ENCODE results near the gene C16orf89.
"Not testable (repeated sequence)": the region's sequence is repeated elsewhere in the genome, so short reads cannot be mapped to it uniquely, and the experiment has no call there.

C16orf89 gene, protein sequence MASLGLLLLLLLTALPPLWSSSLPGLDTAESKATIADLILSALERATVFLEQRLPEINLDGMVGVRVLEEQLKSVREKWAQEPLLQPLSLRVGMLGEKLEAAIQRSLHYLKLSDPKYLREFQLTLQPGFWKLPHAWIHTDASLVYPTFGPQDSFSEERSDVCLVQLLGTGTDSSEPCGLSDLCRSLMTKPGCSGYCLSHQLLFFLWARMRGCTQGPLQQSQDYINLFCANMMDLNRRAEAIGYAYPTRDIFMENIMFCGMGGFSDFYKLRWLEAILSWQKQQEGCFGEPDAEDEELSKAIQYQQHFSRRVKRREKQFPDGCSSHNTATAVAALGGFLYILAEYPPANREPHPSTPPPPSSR

DNA sequence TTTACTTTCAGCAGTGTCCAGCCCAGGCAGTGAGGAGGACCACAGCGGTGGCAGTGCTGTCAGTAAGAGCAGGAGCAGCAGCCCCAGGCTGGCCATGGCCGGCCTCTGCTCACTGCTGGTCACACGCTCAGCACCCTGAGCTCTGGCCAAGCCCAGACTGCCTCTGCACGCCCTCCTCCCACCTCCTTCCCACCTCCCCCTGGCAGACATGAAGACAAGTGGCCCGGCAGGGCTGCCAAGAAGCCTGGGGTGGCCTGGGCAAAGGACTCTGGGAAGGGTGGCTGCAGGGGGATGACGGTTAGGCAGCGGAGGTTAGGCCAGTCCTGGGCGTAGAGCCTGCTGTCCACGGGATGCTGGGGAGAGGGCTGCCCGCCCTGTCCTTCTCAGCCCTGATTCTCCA is at the start of gene C16orf89:
Gene C16orf89 (minus strand): TSS at position 144 of the 400 bp plus-strand sequence. CDS start 48 bp downstream, at position 96.
- DNase-seq: no peak

DNA sequence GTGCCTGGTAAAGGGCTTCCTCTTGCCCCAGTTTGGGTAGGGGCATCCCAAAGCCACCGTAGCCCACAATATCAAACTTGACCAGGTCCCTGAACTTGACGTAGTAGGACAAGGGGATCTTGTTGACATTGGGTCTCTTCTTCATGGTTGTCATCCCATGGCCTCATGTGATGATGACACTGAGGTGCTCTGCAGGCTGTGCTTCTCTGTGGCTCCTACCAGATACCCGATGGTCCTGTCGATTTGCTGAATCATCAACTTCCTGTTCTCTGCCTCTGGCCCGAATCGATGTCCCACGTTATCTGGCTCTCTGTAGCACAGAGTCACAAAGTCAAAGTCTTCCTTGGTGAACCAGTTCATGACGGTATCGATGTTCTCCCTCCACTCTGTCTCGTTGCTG is 45.2 kb upstream of the C16orf89 start:
- not testable (repeated sequence) for DNase-seq

DNA sequence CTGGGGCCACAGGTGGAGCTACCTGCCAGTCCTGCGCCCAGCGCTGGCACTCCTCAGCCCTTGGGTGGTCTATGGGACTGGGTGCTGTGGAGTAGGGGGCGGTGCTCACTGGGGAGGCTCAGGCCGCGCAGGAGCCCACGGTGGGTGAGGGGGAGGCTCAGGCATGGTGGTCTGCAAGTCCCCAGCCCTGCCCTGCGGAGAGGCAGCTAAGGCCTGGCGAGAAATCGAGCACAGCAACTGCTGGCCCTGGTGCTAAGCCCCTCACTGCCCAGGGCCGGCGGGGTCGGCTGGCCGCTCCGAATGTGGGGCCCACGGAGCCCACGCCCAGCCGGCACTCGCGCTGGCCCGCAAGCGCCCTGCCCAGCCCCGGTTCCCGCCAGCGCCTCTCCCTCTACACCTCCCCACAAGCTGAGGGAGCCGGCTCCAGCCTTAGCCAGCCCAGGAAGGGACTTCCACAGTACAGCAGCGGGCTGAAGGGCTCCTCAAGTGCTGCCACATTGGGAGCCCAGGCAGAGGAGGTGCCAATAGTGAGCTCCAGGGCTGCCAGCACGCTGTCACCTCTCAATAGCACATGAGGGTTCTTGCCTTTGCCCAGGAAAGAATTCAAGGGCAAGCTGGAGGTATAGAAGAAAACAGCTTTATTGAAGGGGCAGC is 42.9 kb upstream of the C16orf89 start:
- no peak for DNase-seq

DNA sequence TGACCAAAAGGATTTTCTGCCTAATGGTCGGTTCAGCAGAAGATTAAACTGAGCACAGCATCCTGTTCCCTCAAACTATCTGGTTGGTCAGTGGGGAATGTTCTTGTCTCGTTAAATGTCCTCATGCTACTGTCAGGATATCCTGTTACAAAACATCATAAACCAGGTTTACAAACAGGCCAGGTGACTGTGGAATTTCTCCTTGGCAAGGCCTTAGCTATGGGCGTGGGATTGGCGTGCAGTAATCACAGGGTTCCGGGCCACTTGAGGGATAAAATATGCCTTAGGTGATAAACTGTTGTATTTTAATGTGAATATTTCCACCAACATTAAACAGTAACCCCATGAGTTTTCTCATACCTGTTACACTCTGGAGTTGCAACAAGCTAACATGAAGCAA is 39.3 kb upstream of the C16orf89 start:
- DNase-seq: not testable (repeated sequence)

DNA sequence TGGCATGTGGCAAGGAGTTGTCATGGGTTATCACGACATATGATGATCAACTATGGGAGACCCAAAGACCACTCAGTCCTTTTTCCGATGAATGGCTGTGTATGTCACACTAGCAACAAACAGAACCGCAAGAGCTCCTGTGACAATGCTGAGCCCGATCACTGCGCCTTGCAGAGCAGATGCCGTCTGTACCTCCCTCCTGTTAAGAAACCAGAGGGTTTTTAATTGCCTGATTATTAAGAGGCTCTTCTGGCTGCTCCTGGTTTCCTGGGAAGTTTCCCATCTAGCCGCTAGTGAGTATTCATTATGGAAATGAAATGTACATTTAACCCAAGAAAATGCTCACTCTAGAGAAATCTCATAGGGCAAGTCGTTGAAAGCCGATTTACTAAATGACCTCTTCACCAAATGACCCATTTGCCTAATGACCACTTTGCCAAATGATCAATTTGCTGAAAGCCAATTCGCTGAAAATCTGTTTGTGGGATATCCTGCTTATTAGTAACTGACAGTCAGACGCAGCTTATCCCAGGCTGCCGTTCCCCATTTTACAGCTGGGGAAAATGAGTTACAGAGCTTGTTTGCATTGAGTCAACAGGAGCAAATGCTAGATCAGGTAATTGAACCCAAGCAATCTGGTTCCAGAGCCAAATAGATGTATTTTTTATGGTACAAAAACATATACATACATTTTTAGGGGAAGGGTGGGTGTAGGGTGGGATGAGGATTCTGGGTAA is 37.7 kb upstream of the C16orf89 start:
- not testable (repeated sequence) for DNase-seq

DNA sequence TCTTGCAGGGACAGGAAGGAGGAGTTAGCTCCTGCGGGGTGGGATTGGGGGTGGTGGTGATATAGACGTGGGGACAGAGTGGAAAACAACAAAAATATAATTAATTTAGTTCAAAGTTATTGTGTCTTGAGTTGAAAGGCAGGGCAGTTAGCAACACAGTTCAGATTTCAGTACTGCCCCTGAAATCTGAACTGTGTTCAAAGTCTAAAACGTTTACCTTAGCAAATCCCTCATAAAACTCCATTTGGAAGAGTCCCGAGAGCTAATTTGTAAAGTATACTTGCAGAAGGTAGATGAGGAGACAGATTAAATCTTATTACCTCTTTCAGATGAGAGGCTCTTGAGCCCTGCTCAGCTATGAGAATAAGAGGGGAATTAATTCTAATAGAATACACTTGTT is 33.4 kb upstream of the C16orf89 start:
- not testable (repeated sequence) for DNase-seq

DNA sequence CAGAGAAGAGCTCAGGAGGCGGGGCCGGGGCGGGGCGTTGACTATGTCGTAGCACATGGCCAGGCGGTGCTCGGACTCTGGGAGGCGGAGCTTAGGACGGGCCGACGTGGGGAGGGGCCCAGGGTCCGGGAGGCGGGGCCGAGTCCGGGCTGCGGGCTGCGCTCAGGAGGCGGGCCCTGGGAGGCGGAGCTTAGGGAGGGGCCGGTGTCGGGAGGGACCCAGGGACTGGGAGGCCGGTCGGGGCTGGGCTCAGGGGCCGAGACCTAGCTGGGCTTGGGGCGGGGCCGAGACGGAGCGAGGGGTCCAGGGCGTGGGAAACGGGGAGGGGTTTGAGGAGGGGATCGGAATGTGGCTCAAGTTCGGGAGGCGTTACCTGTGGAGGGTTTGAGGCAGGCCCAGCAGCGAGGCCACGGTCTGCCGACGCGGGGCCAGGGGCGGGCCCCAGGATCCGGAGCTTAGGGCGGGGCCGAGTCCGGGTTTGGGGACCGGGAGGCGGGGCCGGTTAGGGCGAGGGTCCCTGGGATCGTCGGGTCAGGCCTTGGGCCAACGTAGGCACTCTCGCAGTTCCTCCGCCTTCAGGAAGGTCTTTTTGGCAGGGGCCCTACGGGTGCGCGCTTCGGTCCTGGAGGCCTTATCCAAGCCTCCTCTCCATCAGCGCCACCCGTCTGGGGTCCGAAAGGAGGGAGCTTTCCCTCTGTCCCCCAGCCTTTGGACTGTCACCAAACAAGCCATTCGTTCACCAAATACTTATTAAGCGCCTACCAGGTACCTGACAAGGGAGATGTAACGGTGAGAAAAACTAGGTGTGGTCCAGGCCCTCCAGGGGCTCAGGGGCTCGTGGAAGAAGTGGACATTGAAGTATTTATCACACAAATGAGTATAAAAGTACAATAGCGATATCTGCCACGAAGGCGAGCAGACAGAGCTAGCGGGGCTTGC is 32.7 kb upstream of the C16orf89 start:
- DNase-seq: peak; percentile 79

DNA sequence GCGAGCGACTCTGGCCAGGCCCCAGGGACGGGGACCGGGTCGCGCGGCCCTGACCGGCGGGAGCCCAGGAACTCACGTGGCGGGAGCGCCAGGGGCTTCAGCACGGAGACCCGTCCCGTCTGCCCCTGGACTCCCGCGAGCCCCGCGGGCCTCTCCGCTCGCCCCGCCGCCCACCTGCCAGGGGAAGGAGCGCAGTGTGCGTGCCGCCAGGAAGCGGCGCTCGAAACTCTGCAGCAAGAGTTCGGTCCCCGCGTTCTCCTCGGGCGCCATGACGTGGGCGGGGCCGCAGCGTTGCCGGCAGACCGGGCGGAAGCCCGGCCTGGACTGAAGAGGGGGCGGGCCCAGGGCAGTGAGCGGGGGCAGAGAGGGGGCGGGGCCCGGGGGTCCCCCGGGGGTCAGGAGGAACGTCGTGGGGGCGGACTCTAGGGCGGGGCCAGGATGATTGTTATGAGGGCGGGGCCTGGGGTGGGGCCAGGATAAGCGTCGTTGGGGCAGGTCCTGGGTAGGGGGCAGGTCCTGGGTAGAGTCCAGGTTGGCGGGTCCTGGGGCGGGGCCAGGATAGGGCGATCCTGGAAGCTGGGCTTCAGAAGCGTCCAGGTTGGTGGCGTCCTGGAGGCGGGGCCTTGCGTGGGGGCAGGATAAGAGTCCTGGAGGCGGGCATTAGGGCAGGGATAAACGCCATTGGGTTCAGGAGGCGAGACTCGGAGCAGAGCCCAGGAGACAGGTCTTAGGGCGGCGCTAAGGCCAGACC is 31.9 kb upstream of the C16orf89 start, which contains the start of gene EEF2KMT:
Gene EEF2KMT (minus strand): TSS at position 326 of the 751 bp plus-strand sequence. CDS start 56 bp downstream, at position 270.
- DNase-seq: peak; percentile 96

DNA sequence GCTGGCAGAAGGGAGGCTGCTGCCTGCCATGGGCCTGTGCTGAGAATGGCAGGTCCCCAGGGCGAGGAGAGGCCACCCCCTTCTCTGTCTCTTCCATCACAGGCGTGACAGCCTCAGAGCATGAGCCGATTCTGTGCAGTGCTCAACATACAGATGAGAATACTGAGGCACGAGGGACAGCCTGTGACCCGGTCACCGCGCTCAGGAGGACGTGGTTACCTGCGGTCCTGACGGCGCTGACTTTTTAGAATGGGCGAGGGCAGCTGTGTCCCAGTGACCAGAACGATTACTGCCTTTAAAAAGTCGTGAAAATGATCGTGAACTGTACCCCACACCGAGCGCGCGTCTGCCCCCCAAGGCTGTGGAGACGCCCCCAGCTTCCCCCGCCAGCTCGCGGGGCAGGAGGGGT is 31.3 kb upstream of the C16orf89 start:
- peak; percentile 52 for DNase-seq

DNA sequence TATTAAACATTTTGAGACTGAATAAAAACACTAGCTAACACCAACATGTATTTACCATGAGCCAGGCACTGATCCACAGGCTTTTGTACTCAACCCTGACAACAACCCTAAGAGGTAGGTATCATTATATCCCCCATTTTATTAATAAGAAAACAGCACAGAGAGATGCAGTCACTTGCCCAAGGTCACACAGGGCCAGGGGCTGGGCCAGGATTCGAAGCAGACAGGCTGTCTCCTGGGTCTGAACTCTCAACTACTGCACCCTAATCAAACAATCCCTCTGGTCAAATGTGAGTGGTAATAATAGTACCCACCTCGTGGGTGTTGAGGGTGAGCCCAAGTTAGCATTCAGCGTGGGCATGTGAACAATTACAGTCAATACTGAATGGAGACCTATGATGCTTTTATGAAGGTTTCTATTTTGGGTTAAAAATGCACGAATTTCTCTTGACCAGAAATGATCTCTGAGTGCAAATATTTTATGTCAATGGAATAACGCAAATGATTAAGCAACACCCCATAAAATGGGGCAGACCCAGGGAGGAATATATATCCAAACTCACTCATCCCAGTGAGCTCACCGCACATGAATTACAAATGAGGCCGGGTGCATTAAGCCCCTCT is 30.8 kb upstream of the C16orf89 start:
- not testable (repeated sequence) for DNase-seq

DNA sequence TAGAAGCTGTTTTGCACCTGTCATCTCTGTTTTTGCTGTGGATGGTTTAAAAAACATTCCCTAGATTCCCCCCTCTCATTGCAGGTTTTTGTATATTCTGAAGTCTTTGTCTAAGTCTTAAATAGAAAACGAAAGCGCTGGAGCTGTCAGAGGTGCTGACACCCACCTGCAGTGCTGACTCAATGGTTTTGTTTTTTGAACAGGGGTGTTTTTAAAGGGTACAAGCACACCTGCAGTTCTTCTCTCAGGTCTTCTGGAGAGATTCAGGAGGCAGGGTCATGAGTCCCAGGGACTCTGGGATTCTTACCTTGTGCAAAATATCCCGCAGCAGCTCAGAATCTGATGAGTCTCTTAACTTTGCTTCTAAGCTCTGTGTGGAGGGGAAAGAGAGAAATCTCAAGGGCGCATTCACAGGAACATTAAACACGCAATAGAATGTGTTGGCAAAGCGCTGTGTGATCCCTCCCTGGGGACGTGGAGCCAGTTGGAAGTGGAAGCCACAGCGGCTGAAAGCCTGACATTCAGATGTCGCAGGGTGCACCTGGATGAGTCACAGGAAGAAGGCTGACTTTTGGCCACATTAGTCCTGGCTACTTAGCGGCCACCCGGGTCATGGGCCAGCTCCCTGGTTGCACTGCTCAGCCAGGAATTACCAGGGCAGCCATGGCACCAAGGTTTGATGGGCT is 29.5 kb upstream of the C16orf89 start:
- DNase-seq: not testable (repeated sequence)

DNA sequence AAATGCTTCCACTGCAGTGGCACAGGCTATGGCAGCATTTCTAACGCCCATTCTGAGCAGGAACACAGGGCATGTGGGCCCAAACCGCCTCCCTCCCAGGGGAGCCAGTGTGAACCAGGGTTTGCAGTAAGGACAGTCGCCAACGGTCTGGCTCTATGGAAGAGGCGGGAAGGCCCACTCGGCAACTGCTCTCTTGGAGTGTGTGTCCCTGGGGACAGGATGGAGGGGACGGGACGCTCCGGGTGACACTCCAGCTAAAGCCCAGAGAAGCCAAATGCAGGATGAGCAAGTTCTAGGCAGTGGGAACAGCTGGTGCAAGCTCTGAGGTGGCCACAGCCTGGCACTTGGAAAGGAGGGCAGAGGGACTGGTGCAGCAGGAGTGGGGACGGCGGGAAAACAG is 28.0 kb upstream of the C16orf89 start:
- DNase-seq: not testable (repeated sequence)

DNA sequence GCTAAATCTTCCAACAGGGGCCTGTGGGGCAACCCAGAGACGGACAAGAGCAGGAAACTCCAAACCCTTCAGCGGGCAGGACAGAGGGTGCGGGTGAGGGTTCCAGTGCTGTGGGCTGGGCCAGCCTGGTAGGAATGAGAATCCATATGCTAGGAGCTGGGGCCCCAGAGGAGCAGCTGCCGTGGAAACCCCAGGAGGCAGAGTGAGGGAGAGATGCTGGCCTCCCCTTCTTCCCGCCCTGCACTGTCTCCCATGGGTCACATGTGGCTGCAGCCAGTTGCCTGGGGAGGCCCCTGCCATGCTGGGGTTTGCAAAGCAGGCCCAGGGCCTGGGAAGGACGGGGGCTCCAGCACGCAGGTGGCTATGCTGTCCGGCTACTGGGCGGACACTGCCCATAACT is 27.3 kb upstream of the C16orf89 start:
- DNase-seq: not testable (repeated sequence)

DNA sequence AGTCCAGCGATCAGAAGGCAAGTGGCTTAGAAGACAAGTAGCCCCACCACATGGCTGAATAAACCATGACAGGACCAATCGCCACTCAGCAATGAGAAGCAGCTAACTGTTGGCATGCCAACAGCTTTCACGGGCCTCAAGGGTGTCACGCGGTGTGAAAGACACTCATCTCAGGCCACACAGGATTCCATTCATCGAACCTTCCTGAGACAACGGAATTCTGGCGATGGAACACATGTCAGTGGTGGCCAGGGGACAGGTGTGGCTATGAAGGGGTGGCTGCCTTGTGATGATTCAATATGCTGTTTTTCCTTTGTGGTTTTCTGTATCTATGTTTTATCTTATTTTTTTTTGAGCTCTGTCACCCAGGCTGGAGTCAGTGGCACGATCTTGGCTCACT is 24.8 kb upstream of the C16orf89 start:
- not testable (repeated sequence) for DNase-seq

DNA sequence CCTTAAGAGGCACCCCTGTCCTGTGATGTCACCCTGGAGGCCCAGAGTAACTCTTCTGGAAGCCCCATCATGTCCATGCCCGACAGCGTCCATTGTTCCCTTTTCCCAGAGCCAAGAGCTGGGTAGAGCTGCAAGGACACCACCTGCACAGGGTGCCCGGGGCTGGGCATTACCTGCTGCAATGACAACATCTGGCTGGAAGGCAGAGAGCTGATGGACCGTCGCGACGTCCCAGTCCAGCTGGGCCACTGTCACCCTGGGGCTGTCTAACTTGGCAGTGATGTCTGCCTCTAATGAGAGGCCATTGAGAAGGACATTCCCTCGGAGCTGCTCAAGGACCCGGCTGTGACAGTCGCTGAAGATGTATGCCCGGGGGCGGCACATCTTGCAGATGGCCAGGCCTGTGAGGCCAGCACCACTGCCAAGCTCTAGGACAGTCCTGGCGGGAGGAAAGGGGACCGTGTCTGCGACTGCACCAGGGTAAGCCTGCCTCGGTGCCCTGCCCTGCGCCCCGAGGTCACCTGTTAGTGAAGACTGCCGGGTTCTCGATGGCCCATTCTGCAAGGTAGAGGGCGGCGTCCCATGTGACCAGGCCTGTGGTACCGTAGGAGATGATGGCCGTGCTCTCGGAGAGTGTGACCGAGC is 24.3 kb upstream of the C16orf89 start:
- not testable (repeated sequence) for DNase-seq

DNA sequence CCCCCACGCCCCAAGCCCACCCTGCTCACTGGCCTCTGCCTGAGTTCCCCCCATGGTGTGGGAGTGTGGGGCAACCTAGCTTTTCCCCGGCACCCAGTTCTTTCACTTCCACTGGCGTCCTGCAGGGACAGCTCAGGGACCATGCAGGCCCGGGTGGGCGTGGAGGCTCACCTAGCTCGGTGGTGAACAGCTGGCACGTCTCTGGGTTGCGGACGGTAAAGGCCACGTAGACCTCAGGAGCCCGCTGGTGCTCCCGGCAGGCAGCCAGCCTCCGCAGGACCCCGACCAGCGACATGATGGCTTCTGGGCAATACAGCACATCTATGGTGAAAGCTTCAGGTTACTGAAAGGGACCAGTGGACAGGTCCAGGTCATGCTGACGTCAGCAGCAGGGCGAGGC is 23.2 kb upstream of the C16orf89 start:
- not testable (repeated sequence) for DNase-seq

DNA sequence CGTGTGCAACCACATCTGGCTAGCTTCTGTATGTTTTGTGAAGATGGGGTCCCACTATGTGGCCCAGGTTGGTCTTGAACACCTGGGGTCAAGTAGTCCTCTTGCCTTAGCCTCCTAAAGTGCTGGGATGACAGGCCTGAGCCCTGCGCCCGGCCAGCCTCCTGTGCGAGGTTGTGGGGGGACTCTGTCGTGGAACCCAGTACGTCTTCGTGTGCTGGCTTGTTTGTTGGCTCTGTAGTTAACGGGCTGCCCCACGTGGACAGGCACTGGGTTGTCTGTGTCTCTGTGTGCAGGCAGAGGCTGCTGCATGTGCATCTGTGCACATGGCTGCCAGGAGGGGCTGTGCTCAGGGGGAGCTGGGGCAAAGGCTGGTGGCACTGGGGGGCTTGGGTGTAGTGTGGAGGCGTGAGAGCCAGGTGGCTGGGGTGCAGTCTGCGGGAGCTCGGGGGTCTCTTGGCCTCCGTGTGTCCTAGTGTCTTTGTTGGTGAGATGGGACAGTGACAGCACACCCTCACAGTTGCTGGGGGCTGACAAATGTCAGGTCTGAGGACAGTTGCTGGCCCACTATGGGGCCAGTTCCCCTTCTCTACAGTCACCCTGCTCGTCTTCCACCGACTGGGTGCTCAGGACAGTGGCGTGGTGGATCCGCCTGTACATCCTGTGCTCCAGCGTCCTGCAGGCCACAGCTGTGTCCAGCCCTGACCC is 22.5 kb upstream of the C16orf89 start:
- not testable (repeated sequence) for DNase-seq

DNA sequence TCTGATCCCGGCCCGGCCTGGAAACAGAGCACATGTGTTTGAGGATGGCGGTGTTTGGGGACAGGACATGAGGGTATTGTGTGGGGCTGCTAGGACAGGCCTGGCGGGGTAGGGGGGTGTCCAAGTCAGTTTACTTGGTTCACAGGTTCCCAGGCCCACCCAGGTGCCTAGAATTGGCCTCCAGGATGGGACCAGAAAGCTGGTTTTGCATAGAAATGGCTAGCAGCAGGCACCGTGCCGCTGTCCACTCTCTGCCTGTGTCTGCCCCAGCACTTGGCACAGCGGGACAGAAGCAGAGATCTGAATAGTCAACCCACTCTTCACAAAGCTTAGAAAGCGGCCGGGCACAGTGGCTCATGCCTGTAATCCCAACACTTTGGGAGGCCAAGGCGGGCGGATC is 20.0 kb upstream of the C16orf89 start:
- DNase-seq: not testable (repeated sequence)

DNA sequence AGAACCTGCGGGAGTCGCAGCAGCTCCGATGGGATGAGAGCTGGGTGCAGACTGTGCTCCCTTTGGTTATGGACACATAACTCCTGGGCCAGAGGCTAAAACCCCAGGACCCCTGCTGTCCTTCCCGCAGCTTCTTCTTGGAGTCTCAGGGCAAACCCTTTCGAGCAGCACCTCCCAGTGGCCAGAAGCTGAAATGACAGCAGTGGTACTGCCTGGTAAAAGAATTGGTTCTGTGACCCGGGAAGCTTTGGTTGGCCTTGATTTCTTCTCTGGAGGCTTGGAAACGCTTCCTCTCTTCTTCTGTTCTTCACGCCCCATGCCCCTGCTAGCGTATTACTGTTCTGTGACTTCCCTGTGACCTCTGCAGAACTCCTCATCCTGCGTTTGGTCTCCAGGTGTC is 19.0 kb upstream of the C16orf89 start:
- not testable (repeated sequence) for DNase-seq

All from retina (tissue), 1 donor.